ENCODE data around the gene NAT10.

DNA sequence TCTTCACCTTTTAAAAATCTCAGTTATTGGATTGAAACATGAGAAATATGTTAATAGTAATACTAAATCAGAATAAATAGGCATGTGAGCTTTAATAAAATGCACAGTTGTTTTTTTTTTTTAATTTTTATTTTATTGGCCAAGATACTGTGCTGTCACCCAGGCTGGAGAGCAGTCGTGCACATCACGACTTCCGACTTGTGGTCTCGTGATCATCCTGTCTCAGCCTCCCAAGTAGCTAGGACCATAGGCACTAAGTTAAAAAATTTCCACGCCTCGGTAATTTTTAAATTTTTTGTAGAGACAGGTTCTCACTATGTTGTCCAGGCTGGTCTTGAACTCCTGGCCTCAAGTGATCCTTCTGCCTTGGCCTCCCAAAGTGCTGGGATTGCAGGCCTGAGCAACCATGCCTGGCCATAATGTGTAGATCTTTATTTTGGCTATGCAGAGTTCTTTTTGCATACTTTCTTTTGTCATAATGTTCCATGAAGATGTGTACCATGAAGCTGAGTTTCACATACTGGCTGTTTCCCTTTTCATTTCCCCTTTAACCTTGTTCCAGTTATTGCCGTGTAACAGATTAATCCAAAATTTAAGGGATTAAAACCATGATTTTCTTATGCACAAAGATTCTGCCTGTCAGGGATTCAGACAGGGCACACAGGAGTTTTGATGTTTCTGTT is 37.9 kb upstream of the NAT10 start:
- TF ChIP-seq, protein P1, sequence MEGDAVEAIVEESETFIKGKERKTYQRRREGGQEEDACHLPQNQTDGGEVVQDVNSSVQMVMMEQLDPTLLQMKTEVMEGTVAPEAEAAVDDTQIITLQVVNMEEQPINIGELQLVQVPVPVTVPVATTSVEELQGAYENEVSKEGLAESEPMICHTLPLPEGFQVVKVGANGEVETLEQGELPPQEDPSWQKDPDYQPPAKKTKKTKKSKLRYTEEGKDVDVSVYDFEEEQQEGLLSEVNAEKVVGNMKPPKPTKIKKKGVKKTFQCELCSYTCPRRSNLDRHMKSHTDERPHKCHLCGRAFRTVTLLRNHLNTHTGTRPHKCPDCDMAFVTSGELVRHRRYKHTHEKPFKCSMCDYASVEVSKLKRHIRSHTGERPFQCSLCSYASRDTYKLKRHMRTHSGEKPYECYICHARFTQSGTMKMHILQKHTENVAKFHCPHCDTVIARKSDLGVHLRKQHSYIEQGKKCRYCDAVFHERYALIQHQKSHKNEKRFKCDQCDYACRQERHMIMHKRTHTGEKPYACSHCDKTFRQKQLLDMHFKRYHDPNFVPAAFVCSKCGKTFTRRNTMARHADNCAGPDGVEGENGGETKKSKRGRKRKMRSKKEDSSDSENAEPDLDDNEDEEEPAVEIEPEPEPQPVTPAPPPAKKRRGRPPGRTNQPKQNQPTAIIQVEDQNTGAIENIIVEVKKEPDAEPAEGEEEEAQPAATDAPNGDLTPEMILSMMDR (conservative IDR thresholded peaks at IDR 0.05; ENCODE audit: low read depth, low read length): no peak
- TF ChIP-seq EZH2 (IDR thresholded peaks at IDR 0.05; ENCODE audit: low read length, unreplicated experiment): no peak
